CD4-positive, alpha-beta T cell treated with Interleukin-4 for 1 hour (primary cell): Measurements from ENCODE around the gene RASAL2.
A peak's percentile ranks its signal among the peaks of the same experiment; 100 is the strongest.

Source experiments
- DNase-seq, 2 donors: peaks; one replicate each; pipeline ENCODE4 v3.0.0-alpha.2; 2020 to 2022

Gene RASAL2

DNA sequence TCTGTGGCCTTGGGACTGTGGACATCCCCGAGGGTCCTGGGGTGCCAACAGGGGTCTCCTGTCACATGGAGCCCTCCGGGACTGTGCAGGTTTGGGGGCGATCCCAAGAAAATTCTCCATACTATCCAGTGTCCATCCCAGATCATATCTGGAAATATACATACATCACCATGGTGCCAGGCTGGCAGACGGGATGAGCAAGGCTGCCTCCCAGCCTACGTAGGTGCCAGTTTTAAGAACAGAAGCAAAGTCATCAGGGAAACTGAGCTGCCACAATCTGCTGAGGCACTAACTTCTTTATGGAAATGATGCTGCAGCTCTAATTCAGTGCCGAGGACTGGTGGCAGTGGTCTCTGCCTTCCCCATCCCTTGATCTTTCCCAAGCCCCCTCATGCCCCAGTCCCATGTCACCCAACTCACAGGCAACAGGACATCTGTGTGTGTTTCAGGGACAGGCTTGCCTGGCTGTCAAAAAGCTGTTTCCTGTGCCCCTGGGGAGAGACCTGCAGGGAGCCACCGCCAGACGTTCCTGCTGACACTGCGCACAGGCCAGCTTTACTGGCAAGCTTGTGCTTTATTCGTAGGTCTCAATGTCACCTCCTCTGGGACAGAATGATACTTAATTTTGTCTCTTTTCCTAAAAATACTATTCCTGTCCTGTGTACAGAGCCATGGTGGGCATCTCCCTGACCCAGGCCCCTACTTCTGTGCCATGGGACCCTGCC, 434.5 kb downstream of the RASAL2 start:
- no peak for DNase-seq

DNA sequence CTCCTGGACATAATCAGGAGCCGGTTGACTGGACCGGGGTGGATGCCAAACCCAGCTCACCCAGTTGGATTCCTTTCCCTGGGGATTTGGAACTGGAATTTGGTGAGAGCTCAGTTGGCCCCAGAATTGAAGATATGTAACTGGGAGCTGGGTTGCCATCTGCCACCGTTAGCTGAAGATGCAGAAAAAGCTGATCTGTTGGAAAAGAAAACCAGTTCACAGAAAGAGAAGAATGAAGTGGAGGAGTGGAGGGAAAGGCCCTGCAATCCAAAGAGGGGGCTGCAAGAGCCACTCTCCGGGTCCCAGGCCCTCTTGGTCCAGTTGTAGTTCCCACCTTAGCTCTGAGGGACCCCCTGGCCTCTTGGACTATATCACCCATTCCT, 435.0 kb downstream of the RASAL2 start:
- no peak for DNase-seq

DNA sequence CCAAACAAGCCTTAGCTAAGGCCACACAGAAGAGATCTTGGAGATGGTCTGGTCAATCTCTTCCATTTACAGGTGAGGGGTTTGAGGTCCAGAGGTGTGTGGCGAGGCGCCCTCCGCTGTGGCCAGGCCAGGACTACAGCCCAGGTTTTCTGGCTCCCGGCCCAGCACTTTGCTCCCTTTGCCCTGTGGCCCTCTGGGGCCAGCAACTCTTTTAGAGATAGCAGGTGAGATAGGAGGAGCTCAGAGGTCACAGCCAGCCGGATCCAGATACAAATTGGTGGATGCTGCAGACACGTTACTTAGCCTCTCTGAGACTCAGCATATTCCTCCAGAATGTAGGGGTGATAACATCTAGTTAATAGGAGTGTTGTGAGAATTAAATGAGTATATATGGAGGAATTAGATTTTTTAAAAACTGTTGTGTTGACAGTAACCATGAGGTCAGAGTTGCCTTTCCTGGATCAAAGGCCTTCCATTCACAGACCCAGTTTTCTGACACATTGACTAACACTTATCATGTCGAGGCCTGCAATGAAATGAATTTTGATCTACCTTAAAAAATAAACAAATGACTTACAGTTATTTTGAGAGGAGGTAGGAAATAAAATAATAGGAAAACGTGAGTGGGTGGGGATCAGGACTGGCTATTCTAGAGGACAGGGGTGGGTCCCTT, 435.6 kb downstream of the RASAL2 start:
- no peak for DNase-seq

DNA sequence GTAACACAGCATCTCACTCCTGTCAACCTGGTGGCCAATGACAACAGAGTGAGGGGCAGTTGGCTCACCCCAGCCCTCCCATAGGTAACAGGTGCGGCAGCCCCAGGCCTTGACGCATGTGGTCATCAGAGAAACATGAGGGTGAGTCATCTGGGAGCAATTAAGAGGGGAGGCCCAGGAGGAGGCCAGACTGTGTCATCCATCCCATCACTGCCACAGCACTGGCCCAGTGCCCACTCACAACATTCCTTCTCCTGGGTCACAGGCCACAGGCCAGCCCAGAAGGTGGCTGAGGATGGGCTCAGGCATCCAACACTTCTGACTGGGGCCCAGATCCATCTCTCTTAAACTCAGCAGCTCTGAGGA, 436.1 kb downstream of the RASAL2 start:
- DNase-seq, result no peak

DNA sequence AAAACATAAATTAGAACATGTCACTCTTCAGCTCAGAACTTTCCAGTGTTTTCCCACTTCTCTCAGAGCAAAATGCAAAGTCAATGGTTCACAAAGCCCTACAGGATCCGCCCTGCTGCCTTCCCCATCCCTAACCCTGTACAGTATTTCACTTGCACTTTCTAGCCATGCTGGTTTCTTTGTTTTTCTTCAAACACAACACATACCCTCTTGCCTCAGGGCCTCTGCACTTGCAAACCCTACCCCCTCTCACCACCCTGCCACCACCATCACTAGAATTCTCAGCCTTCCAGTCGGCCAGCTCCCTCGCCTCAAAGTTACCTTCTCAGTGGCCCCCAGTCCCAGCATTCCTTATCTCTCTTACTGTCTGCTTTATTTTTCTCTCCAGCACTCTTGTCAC, 436.6 kb downstream of the RASAL2 start:
- no peak for DNase-seq

DNA sequence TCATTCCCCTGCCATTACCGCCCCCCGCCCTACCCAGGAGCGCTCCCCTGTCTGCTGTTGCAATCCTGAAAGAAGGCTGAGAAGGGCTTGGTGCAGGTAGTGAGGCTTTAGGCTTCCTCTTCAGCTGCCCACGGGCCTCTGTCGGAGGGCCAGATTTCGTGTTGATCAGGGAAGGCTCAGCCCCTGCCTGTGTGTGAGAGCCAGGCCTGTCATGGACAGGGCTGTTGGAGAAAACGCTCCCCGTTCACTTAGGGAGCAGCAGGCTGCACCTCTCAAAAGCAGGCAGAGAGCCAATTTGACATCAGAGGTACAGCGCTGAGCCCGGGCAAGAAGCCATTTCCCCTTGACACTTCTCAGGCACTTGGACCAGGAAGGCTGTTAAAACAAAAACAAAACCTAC, 438.0 kb downstream of the RASAL2 start:
- no peak for DNase-seq

DNA sequence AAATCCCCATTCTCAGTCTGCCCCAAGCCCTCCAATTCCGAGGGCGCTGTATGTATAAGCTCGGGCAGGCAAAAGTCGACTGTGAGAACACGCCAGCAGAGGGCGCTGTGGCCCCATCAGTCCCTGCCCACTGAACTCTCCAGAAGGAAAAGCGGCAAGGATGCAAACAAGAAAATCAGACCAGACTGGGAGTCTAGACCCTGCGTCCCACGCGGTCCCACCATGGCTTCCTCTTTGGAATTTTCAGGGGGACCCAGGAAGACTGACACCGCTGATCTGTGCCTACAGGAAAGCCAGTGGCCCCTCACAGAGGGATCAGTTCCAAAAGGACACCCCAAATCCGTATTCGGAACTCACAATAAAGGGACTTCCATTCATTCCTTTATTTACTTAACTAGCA, 438.5 kb downstream of the RASAL2 start:
- peak; percentile 69 to 74 for DNase-seq

DNA sequence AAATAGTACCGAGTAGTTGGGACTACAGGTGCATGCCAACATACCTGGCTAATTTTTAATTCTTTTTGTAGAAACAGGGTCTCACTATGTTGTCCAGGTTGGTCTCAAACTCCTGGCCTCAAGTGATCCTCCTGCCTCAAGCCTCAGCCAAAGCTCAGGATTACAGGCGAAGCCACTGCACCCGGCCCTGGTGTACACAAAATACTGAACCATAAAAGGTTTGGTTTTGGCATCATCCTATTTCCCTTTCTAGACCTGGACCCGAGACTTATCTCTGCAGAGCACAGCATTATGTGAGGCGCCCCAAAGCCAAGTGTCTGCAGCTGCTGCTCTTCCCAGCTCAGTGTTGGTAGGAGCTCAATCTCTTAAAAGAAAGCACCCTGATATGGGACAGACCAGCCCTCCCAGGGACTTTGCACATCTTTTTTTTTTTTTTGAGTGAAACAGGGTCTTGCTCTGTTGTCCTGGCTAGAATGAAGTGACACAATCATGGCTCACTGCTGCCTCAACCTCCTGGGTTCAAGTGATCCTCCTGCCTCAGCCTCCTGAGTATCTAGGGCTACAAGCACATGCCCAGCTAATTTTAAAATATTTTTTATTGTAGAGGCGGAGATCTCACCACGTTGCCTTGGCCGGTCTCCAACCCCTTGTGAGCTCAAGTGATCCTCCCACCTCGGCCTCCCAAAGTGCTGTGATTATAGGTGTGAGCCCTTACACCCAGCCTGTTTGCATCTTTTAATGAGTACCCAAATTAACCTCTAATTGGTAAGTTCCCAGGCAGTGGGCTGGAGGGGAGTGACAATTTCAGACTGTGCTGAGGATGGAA, 439.4 kb downstream of the RASAL2 start:
- DNase-seq, result no peak
